Neutrophil (primary cell): Measurements from ENCODE around the gene SIDT2.

ENCODE experiments used
- H3K27ac ChIP-seq: fragments of 200-600 bp; sonication (generic); 2 replicates; pipeline ENCODE4 v1.5.1; 2016; ENCODE audit warnings: mild to moderate bottlenecking, moderate library complexity
- H3K27me3 ChIP-seq: fragments of 200-600 bp; sonication (generic); 2 replicates; pipeline ENCODE4 v1.6.0; 2016; ENCODE audit warnings: mild to moderate bottlenecking
- H3K36me3 ChIP-seq: fragments of 200-600 bp; sonication (generic); 2 replicates; pipeline ENCODE4 v1.5.1; 2017
- H3K4me1 ChIP-seq, 2 experiments: fragments of 200-600 bp in 1 of 2; sonication (generic) in 1 of 2; 1 replicate in 1 of 2; 2 replicates in 1 of 2; pipeline versions ENCODE4 v1.5.1 to v1.6.1; 2013 to 2016; ENCODE audit warnings: low read depth in 1 of 2, low read length in 1 of 2, mild to moderate bottlenecking in 1 of 2, moderate library complexity in 1 of 2; ENCODE audit not compliant: control insufficient read depth in 1 of 2, insufficient read depth in 1 of 2
- H3K4me3 ChIP-seq, 2 experiments: fragments of 200-600 bp in 1 of 2; sonication (generic) in 1 of 2; 1 replicate in 1 of 2; 2 replicates in 1 of 2; pipeline ENCODE4 v1.5.1; 2013 to 2016; ENCODE audit warnings: low read depth in 1 of 2, low read length in 1 of 2, mild to moderate bottlenecking in 1 of 2, moderate library complexity in 1 of 2
- H3K9me3 ChIP-seq: fragments of 200-600 bp; sonication (generic); 2 replicates; pipeline ENCODE4 v1.5.1; 2016
- CTCF ChIP-seq: fragments of 200-600 bp; sonication (generic); IDR thresholded peaks from 2 replicates; pipeline ENCODE4 v1.5.1; 2016; ENCODE audit warnings: antibody characterized with exemption

Gene SIDT2

GRCh38 chr11:117154468-117154867 is 24.1 kb upstream of the SIDT2 start:
- Histone ChIP-seq H3K36me3 (peaks cover 48% of the 10 kb centered on the region), H3K4me1 (no peaks in the 10 kb centered on the region), H3K27ac (no peak overlapping the region), H3K4me3 (no peak overlapping the region), H3K9me3 (no peaks in the 10 kb centered on the region), H3K27me3 (no peaks in the 10 kb centered on the region)
- TF ChIP-seq CTCF: no peak

- TF ChIP-seq CTCF: no peak
- Histone ChIP-seq H3K27ac (no peak overlapping the region), H3K4me3 (no peak overlapping the region), H3K36me3 (peaks cover 69% of the 10 kb centered on the region), H3K4me1 (no peaks in the 10 kb centered on the region), H3K9me3 (no peaks in the 10 kb centered on the region), H3K27me3 (no peaks in the 10 kb centered on the region)
Observed at GRCh38 chr11:117157507-117157906, 21.0 kb upstream of the SIDT2 start.

- H3K27ac ChIP-seq: no peak overlapping the region
- no peaks in the 10 kb centered on the region for H3K27me3 ChIP-seq
- H3K36me3 ChIP-seq: peaks cover 75% of the 10 kb centered on the region
- H3K4me3 ChIP-seq: no peak overlapping the region
- H3K9me3 ChIP-seq: no peaks in the 10 kb centered on the region
- TF ChIP-seq CTCF: no peak
- H3K4me1 ChIP-seq: no peaks in the 10 kb centered on the region
Observed at GRCh38 chr11:117159892-117160291, 18.7 kb upstream of the SIDT2 start.

GRCh38 chr11:117160826-117161225 is 17.7 kb upstream of the SIDT2 start:
- no peak for TF ChIP-seq CTCF
- Histone ChIP-seq H3K27ac (no peak overlapping the region), H3K27me3 (no peaks in the 10 kb centered on the region), H3K9me3 (no peaks in the 10 kb centered on the region), H3K4me1 (no peaks in the 10 kb centered on the region), H3K4me3 (no peak overlapping the region), H3K36me3 (peaks cover 75% of the 10 kb centered on the region)

- H3K27me3 ChIP-seq: no peaks in the 10 kb centered on the region
- H3K4me3 ChIP-seq: no peak overlapping the region
- H3K9me3 ChIP-seq: no peaks in the 10 kb centered on the region
Observed at GRCh38 chr11:117166491-117166890, 12.1 kb upstream of the SIDT2 start.

More at GRCh38 chr11:117166491-117166890, 12.1 kb upstream of the SIDT2 start:
- H3K27ac ChIP-seq: no peak overlapping the region
- H3K36me3 ChIP-seq: peaks cover 98% of the 10 kb centered on the region
- TF ChIP-seq CTCF: no peak
- H3K4me1 ChIP-seq: no peaks in the 10 kb centered on the region
